ENCODE data around the gene ARL6IP1.

ARL6IP1 gene

GRCh38 chr16:18801145-18801972 lies at the start of gene ARL6IP1:
ARL6IP1 (minus strand) TSS chr16:18801549; CDS start chr16:18801466, 83 bp downstream.
- DNase-seq: peak; percentile 99

DNA sequence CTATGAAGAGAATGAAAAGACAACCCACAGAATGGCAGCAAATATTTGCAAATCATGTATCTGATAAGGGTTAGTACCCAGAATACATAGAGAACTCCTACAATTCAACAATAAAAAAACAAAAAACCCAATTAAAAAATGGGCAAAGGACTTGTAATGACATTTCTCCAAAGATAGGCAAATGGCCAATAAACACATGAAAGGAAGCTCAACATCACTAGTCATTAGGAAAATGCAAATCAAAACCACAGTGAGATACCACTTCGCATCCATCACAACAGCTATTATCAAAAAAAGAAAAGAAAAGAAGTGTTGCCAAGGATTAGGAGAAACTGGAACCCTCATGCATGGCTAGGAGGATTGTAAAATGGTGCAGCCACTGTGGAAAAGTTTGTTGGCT lies 45.1 kb upstream of the ARL6IP1 start:
- no peak for DNase-seq

DNA sequence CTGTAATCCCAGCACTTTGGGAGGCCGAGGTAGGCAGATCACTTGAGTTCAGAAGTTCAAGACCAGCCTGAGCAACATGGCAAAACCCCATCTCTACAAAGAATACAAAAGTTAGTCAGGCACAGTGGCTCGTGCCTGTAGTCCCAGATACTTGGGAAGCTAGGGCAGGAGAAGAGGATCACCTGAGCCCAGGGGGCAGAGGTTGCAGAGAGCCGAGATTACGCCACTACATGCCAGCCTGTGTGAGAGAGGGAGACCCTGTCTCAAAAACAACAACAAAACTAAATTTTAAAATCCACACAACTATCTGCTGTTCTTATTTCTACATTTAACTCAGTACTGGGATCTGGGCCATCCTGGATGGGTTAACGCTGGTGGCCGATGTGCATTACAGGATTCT lies 41.2 kb upstream of the ARL6IP1 start:
- DNase-seq: no peak

DNA sequence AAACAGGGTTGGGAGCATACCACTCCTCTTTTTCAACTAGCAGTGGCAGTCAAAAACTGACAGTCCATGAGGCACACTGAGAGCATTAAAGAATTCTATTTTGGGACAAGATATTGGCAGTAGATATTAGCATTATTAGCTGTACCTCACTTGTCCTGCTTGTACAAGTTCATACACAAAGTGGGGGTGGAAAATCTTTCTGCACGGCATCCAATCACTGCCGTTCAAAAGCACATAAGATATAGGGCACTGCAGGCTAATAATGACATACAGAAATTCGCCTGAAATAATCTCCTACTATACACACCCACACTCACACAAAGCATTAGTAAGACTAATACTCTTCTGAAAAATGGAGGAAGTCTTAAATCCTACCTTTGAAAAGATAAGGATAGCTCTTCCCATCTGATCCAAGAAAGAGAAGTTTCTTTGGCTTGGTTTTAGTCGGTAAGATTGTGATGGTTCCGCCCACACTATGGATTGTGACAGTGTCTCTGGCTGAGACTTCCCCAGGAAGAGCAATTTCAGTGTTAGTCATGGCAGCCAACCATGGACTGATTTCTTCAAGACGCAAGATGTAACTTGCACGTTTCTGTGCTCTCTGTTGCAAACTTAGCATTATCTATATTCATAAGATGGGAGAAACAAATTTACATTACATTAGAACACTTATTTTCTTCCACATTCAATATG lies 40.6 kb upstream of the ARL6IP1 start:
- no peak for DNase-seq

GRCh38 chr16:18839555-18839954 lies 38.2 kb upstream of the ARL6IP1 start:
- DNase-seq: no peak

DNA sequence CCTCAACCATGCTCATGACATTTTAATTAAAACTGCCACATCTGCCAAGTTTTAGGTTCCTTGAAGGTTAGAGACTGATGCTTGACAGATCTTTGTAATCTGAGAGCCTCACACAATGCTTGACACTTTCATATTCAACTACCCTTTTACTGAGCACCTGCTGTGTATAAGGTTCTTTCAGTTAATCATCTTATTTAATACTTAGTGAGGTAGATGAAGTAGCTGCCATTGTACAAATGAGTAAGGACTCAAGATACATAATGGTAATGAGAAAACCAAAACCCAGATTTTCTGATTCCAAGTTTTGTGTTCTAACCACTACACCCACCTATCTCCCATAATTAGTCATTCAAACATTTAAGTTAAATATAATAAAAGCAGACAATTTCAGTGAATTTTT lies 35.4 kb upstream of the ARL6IP1 start:
- no peak for DNase-seq

GRCh38 chr16:18834864-18835263 lies 33.5 kb upstream of the ARL6IP1 start:
- no peak for DNase-seq

DNA sequence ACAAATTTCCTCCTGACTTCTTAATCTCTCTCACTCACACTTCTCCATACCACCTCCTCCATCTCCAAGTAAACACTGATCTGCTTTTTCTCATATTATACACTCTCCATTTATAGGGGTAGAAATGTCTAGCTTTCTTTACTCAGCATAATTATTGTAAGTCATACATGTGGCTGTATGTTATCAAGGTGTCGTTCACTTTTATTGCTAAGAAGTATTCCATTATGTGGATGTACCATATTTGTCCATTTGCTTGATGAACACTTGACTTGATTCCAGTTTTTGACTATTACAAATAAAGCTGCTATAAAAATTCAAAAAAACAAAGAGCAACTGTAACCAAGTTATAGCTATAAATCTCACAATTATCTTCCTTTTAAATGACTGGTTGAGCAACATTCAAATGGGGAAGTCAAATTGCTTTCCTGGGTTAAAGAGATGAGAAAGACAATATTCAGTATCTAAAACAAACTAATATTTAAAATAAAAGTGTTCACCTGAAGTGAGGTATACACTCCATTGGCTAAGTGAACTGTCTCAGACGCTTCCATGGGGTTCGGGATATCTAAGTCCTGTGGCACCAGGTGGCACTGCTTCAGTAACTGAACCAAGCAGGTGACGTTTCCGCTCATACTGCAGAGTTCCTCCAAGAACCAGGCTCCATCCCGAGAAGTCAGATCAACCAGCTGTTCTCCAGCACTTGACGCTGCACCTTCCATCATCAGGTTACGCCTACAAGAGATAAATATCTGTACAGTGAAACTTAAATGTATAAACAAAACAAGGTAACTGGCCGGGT lies 32.6 kb upstream of the ARL6IP1 start:
- no peak for DNase-seq

DNA sequence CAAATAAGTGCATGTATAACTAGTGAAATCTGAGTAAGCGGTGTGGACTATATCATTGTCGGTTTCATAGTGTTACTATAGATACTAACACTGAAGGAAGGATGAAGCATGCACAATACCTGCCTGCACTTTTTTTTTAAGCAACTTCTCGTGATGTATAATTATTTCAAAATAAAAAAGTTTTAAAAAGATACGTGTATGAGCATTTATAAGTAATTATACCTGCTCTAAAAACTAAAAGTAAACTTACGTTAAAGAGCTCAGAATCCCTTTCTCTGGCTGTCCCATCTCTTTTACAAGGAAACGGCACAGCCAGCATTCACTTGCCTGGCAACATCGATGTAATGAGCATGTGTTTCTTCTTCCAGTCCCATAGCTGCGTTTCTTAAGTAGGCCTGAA lies 31.3 kb upstream of the ARL6IP1 start:
- DNase-seq: no peak

GRCh38 chr16:18832006-18832405 lies 30.7 kb upstream of the ARL6IP1 start:
- DNase-seq: no peak

GRCh38 chr16:18829251-18829650 lies 27.9 kb upstream of the ARL6IP1 start:
- no peak for DNase-seq

GRCh38 chr16:18827890-18828289 lies 26.5 kb upstream of the ARL6IP1 start:
- no peak for DNase-seq

- DNase-seq: no peak
These were observed 14.9 kb upstream of the ARL6IP1 start for GRCh38 chr16:18816286-18816685.

DNA sequence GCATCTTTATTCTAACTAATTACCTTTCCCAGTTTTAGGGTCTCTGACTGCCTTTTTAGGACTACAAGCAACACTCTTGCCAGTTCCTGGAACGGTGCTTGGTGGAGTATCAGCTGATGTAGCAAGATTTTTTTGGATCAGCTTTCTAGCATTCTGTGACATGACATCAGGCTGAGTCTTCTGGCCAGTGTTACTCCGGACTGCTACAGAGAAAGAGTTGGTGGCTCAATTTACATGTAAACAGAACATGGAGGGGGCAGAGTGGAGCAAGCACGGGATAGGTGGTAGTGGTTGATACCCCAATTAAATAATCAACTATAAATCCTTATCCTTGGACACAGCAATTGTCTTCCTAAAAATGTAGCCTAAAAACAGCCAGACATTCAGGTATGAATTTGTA lies 10.6 kb upstream of the ARL6IP1 start:
- no peak for DNase-seq

DNA sequence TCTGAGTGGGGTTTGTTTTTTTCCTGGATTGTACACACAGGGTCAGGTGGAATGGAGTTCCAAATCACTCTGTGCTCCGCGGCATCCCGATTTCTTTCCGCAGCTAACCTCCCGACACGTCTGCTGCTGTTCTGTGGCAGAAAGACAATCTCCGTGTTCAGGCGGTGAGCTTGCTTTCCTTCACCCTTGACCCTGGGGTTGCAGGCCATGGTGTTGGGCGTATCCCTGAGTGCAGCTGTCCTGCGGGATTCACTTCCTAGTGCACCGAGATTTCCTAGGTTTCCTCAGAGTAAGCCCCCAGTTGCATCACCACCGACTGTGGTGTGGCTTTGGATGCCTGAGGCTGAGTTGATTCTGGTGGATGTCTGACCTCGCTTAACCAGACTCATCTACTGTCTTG lies 7.8 kb upstream of the ARL6IP1 start:
- no peak for DNase-seq

DNA sequence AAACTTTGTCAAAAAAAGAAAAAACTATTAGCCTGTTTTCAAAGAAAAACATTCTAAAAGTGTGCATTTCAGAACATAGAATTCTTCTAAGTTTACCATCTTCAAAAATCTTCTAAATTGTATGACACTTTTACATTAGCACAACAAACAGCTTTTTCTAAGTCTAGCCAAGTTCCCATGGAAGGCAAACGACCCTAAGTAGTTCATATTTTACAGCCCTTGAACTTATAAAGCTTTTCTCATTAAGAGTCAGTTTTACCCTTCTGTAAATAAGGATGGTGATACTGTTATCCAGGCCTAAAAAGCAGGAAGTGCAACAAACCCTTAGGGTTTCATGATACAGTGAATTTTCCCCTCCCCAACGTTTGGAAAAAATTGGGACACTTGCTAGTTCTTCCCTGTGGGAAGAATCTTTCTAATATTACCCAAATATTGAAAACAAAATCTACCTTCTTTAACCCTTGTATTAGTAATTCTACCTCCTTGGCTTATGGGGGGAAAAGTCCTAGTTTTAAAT lies 4.0 kb upstream of the ARL6IP1 start:
- no peak for DNase-seq

DNA sequence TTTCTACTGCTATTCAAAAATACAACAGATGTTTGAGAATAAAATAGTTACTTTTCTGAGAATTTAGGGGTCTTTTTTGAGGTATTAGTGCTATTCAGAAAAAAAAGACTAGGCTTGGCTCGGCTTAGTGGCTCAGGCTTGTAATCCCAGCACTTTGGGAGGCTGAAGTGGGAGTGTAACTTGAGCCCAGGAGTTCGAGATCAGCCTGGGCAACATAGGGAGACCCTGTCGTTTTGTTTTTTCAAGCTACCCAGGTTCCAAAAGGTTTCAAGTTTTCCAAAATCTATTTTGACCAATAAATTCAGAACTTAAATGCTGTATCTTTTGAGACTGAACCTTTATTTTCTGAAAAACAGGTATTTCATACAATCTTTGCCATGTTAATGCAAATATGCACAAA lies 3.2 kb upstream of the ARL6IP1 start:
- no peak for DNase-seq

GRCh38 chr16:18803569-18804462 lies 2.5 kb upstream of the ARL6IP1 start:
- DNase-seq: no peak

DNA sequence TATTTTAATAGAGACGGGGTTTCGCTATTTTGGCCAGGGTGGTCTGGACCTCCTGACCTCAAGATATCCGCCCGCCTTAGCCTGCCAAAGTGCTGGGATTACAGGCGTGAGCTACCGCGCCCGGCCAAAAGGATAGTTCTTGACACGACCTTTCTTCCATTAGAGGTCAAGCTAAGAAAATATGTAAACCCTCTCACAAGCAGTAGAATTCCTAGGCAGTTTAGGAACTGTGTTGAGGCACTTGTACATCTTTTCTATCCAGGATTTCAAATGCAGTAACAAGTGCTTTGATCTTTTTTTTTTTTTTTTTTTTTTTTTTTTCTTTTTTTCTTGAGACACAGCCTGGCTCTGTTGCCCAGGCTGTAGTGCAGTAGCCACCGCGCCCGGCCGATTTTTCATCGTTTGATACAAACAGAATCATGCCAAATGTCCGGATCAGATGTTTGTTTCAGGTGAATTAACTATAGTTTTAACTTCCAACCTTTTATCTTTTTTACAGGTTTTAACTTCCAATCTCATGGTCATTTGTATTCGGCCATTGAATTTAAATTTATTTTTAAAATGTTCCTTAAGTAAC lies 1.5 kb upstream of the ARL6IP1 start:
- DNase-seq: no peak

DNA sequence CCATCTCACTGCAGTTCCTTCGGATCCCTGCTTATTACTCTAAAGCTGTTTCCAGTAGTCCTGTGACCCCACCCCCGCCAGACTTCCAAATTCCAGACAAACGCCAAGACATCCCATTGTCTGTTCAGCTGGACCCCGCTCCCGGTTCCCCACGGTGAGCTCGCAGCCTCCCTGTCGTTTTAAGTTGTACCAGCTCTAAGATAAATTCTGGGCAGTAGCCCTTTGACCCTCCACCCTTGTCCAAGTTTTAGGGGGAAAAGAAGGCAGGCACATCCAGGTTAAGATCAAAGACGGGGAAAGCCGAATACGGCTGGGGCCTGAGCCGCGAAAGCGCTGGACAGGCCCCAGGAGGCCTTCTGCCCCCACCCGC lies 589 bp downstream of the ARL6IP1 start:
- no peak for DNase-seq

DNA sequence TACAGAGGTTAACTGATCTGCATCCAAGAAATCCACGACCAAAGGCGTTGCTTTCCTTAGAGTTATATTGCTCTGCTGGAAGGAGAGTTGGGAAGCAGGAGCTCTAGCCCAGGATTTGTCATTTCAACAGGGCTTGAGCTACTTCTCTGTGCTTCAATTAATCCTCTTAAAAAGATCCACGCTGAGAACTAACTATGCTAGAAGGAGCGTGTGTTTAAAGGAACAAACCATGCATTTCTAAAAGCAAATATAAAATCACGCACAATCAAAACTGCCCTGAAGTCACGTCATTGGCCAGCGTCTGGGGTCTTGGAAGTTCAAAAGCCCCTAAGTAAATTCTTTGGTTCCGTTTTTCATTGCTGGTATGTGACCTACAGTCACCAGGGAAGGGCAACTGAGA lies 1.1 kb downstream of the ARL6IP1 start:
- no peak for DNase-seq

DNA sequence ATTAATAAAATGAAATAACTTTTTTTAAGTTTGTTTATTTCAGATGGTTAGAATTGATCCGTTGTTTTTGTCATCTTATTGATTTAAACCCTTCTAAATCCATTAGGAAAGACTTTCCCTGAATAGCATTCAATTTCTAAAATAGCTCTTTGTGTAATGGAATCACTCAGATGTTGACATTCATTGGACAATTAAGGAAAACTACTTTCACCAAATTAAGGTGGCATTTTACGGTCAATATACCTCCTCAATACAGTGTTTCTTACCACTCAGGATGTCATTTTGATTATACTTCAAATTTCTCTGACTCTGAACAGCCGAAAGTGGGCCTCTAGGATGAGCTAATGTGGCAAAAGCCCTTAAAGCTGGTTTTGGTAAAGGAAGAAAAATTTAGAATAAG lies 1.8 kb downstream of the ARL6IP1 start:
- DNase-seq: no peak
